Posterior vena cava (tissue), 2 donors: ENCODE measurements around the gene DAO. TPM values are rescaled to one million over a fixed set of nuclear protein-coding genes. Genes with fewer than 3 reads are reported as not detected.
"Not testable (repeated sequence)": the region's sequence is repeated elsewhere in the genome, so short reads cannot be mapped to it uniquely, and the experiment has no call there.

ENCODE experiments used
- DNase-seq: peaks from one replicate; pipeline ENCODE4 v3.0.0-alpha.2; 2020; ENCODE audit warnings: low spot score
- intact Hi-C, 2 donors: fragments of 100-400 bp; cut with DNase I; formaldehyde crosslinking; loops; one replicate each; pipeline versions ENCODE4 v1.14.1 to v1.14.2; 2022 to 2023
- total RNA-seq, 2 donors: library from RNA; stranded (reverse); fragmentation: NEBNext Ultra II Directional; extraction: Animal tissue kit (Norgen Biotek cat#: 25700); gene quantifications; one replicate each; pipeline ENCODE4 v1.2.1, GENCODE V29; 2021
- donor health status: DM: yes; HTN: yes; CAD: no.
- donor health status: DM: yes; HTN: yes; CAD: no.

The DAO gene
- total RNA-seq, 2 donors from 2014 or later: 0.28 TPM; not detected in 1

DNA sequence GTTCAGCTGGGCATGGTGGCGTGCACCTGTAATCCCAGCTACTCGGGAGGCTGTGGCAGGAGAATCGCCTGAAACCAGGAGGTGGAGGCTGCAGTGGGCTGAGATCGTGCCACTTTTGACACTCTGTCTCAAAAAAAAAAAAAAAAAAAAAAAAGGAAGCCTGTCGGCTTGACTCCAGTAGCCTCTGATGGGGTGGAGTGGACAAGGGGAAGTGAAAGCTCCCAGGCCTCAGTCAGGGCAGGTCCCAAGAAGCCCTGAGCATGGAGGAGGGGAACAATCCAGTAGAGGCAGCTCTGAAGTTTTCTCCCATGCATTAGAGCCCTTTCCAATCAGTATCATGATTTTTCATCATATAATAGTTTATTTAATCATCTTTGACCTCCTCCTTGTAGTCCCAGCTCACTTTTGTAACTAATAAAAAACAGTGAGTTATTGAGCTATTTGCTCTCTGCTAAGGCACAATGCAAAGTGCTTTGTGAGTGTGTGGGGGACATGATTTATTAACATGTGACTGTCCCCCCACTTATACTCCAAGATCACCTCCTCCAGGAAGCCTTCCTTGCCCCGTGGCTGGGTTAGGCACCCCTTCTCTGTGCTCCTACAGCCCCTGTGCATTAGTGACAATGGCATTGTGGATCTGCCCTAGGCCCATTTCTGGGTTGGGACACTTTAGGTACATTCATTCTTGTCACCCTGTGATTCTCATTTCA, 17.9 kb upstream of the DAO start:
- intact Hi-C loops: loop anchor here in 1 of 2 donors (10.0 kb wide), 1 partner anchor 507 kb away; no protein-coding TSS in a partner anchor

DNA sequence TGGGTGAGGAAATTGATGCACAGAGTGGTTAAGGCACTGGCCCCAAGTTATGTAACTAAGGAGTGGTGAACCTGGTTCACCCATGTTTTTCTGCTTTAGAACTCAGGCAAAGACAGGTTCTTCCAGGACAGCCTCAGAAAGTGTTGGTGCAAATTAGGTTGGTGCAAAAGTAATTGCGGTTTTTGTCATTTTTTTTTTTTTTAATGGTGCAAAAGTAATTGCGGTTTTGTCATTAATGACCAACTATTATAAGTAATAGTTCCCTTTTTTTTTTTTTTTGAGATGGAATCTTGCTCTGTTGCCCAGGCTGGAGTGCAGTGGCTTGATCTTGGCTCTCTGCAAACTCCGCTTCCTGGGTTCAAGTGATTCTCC, 17.3 kb upstream of the DAO start:
- no peak for DNase-seq
- intact Hi-C loops: loop anchor here in 1 of 2 donors (10.0 kb wide), 1 partner anchor 508 kb away; no protein-coding TSS in a partner anchor

More for the DNA sequence above, 17.9 kb upstream of the DAO start:
- no peak for DNase-seq

DNA sequence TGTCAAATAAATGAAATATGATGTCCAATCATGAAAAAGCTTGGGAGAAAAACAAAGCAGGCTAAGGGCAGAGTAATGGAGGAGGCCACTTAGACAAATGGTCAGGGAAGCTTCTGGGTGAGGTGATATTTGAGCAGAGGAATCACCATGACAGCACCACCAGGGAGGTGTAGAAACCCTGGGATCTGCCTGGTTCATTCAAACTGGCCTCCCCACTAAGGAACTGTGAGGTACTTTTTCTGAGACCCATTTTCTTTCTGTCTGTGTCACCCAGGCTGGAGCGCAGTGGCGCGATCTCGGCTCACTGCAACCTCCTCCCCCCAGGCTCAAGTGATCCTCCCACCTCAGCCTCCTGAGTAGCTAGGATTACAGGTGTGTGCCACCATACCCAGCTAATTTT, 14.7 kb upstream of the DAO start:
- DNase-seq: no peak
- intact Hi-C loops: loop anchor here in 1 of 2 donors (10.0 kb wide), 1 partner anchor 510 kb away; no protein-coding TSS in a partner anchor

DNA sequence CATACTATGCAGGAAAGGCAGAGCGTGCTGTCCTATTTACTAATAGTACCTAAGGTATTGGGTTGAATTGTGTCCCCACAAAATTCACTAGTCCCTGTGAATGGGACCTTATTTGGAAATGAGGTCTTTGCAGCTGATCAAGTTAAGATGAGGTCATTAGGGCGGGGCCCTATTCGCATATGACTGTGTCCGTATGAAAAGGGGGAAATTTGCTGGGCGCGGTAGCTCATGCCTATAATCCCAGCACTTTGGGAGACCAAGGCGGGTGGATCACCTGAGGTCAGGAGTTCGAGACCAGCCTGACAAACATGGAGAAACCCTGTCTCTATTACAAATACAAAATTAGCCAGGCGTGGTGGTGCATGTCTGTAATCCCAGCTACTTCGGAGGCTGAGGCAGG, 13.8 kb upstream of the DAO start:
- DNase-seq: not testable (repeated sequence)
- intact Hi-C loops: loop anchor here in 1 of 2 donors (10.0 kb wide), 1 partner anchor 511 kb away; no protein-coding TSS in a partner anchor

DNA sequence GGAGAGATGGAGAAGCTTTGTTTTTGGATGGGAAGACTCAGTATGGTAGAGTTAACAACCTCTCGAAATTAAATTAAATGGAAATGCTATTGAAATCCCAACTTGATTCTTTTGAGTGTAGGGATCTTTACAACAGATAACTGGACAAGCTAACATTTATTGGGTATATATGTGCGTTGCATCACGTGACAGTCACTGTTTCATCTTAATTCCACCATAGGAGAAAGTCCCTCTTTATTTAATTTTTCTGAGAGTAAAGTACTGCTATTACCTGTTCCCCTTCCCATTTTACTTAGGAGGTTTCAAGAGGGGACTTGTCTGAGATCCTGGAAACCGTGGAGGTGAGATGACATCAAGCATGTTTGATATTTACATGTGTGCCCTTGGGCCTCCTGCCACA, 11.1 kb upstream of the DAO start:
- intact Hi-C loops: loop anchor here in 1 of 2 donors (10.0 kb wide), 1 partner anchor 514 kb away; no protein-coding TSS in a partner anchor

DNA sequence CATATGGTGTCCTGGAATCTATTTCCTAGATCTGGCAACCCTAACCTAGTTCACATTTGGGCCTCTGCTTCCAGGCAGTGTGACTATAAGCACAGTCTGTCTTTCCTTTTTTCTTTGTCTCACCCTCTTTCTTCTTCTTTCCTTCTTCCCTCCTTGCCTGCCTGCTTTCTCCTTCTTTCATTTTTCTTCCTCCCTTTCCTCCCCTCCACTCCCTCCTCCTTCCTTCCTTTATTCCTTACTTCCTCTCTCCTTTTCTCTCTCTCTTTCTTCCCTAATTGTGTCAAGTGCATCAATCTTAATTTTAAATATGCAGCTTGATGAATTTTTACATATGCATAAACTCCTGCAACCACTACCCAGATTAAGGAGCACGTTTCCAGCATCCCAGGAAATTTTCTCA, 4.6 kb upstream of the DAO start:
- no peak for DNase-seq

More for the DNA sequence above, 11.1 kb upstream of the DAO start:
- no peak for DNase-seq

DNA sequence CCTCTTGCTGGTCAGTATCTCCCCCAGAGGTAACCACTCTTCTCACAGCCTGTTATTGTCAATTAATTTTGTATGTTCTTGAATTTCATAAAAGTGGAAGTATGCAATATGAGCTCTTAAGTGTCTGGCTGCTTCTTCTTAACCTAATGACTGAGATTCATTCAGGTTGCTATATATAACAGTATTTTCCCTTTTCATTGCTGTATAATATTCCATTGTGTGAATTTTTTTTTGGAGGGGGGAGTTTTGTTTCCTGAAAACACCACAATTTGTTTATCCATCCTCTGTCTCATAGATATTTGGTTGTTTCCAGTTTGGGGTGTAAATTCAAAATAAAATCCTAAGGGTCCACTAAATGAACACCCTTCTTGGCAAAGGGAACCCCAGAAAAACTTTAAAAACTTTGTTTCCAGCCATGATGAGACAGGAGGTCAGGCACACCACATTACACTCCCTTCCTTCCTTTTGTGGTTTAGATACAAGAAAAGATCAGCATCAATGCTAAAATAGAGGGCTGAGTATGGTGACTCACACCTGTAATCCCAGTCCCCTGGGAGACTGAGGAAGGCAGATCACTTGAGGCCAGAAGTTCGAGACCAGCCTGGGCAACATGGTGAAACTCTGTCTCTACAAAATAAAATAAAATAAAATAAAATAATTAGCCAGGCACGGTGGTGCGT, 4.1 kb upstream of the DAO start:
- intact Hi-C loops: no loop called here
- DNase-seq: no peak

More for the DNA sequence above, 4.6 kb upstream of the DAO start:
- intact Hi-C loops: no loop called here

DNA sequence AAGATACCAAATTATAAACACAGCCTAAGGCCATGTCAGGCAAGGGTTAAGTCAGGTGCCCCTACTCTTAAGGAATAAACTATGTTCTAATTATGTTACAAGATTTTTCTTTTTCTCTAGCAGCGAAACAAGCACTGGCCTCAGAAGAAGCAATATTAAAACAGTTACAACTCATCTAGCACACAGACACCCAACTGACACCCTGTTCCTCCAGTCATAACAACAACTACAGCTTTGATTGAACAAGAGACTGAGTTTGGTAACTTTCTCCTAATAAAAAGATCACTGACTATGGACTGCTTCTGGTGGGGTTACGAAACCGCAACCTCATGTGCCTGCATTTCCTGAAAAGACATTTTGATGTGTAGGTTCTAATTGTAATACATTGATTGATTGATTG, 3.3 kb upstream of the DAO start:
- intact Hi-C loops: no loop called here
- no peak for DNase-seq

DNA sequence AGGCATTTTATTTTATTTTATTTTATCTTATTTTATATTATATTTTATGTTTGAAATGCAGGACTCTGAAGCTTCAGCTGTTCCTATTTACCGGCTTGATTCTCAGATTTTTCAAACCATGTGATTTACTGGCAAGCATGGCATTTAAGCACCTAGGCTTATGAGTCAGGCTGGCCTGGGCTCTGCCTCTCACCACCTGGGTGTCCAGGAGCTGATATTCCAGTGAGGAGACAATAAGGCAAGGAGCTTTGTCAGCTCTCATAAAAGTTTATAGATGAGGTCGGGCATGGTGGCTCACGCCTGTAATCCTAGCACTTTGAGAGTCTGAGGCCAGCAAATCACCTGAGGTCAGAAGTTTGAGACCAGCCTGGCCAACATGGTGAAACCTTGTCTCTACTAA, 2.1 kb downstream of the DAO start:
- no peak for DNase-seq
- intact Hi-C loops: no loop called here

DNA sequence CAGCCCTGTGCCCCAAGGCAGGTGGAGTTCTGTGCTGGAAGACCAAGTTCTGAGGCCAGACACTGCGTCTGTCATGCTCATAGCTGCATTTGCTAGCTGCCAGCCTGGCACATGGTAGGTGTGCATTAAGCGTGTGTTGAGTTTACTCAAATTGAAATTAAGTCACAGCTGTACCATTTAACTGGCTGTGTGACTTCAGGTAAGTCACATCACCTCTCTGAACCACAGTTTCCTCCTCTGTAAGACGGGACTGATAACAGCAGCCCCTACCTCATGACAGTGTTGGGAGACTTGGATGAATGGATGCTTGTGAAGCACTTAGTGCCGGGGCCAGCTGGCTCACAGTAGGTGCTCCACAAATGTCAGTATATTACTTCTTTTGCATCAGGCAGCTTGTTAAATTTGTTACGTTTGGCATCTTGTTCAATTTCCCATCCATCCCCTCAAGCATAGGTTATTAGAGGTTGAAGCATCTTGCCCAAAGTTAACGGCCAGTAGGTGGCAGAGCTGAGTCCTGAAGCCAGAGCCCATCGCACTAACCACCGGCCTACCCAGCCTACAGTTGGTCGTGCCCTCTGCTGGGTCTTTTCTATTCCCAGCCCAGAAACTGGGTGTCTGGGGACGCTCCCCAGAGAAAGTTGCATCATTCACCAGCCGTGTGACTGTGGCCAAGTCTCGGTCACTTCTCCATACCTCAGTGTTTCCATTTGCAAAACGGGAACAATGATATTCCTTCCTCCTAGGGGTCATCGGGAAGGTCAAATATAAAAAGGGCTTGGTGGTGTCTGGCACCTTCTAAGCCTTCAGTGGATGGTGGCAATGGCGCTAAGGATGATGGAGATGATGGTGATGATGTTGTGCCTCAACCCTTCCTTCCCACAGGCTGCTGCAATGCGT, 4.5 kb downstream of the DAO start:
- intact Hi-C loops: loop anchor here in 1 of 2 donors (5.0 kb wide), 1 partner anchor 707 kb away; no protein-coding TSS in a partner anchor
- no peak for DNase-seq

DNA sequence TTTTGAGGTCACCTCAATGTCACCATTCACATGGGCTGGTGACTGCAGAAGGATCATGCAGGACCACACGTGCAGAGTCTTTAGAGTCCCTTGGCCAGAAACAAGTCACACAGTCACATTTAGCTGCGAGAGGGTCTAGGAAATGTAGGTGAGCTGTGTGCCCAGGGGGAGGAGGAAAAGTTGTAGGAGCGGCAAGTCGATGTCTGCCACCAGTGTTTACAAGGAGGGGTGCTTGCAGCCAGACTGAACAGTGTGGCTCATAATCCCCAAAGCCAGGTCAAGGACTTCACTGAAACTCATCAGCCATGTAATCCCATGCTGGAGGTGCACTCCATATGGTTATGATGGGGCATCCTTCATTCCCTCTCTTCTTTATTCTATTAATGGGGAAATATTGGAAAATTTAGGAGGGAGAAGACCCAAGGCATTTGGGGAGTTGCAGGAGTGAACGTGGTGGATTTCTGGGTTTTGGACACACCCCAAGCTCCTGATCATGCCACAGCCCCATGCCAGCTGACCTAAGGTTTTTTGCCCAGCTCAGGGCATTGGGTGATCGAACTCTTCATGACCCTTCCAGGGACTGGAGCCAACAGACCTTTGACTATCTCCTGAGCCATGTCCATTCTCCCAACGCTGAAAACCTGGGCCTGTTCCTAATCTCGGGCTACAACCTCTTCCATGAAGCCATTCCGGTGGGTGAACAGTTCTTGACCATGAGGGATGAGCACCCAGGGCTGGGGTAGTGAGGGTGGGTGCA, 7.2 kb downstream of the DAO start:
- DNase-seq: no peak
- intact Hi-C loops: loop anchor here in 1 of 2 donors (5.0 kb wide), 1 partner anchor 710 kb away; no protein-coding TSS in a partner anchor

DNA sequence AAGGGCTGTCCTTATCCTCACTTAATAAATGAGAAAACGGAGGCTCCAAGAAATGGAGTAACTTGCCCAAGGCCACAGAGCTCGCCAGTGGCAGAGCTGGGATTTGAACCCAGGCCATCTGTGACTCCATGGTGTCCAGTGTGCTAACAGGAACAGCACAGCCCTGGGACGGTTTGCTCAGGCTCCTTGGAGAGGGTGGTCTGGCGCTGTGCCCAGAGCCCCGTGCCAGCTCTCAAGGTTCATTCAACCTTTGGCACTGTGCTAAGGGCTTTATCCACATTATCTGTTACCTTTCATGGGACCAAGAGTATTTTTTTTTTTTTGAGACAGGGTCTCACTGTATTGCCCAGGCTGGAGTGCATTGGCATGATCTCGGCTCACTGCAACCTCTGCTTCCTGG, 8.1 kb downstream of the DAO start:
- intact Hi-C loops: loop anchor here in 1 of 2 donors (5.0 kb wide), 1 partner anchor 711 kb away; no protein-coding TSS in a partner anchor
- no peak for DNase-seq

DNA sequence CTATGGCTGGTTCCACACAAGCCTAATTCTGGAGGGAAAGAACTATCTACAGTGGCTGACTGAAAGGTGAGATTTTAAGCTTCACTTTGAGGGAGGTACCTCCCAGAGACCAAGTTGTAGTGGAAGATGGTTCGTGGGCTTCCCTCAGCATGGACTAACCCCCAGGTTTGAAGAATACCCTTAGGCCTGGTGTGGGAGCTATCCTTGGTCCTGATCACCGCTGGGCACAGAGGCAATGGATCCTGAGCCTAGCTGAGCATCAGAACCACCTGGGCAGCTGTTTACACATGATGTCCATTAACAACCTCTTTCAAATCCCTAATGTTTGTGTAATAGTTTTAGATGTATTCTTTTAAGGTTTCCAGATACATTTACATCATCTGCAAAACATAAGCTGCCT, 10.3 kb downstream of the DAO start:
- peak; percentile 42 for DNase-seq
- intact Hi-C loops: no loop called here

DNA sequence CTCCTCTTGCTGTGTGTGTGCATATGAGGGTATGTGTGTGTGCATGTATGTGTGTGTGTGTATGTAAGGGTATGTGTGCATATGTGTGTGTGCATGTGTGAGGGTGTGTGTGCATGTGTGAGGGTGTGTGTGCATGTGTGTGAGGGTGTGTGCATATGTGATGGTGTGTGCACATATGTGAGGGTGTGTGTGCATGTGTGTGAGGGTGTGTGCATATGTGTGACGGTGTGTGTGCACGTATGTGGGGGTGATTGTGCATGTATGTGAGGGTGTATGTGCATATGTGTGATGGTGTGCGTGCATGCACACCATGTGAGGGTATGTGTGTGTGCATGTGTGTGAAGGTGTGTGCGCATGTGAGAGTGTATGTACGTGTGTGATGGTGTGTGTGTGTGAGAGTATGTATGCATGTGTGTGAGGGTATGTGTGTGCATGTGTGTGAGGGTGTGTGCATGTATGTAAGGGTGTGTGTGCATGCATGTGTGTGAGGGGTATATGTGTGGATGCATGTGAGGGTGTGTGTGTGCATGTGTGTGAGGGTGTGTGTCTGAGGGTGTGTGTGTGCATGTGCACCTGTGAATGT, 15.4 kb downstream of the DAO start:
- DNase-seq: peak; percentile 32

DNA sequence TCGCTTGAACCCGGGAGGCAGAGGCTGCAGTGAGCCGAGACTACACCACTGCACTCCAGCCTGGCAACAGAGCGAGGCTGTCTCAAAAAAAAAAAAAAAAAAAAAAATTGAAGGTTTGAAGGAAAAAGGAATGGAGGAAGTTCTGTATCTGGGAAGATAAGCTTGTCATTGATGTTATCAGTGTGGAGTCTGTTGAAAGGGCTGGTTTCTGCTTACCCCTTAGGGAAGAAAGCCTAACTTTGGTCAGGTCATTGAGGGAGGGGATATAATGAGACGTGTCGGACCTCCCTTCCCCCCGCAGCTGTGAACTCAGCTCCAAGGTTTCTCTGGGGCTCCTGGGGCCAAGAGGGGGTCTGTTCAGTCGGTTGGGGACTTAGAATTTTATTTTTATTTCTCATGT, 16.4 kb downstream of the DAO start:
- intact Hi-C loops: no loop called here

More for the DNA sequence above, 15.4 kb downstream of the DAO start:
- intact Hi-C loops: loop anchor here in 1 of 2 donors (2.0 kb wide), 1 partner anchor 21 kb away; no protein-coding TSS in a partner anchor

DNA sequence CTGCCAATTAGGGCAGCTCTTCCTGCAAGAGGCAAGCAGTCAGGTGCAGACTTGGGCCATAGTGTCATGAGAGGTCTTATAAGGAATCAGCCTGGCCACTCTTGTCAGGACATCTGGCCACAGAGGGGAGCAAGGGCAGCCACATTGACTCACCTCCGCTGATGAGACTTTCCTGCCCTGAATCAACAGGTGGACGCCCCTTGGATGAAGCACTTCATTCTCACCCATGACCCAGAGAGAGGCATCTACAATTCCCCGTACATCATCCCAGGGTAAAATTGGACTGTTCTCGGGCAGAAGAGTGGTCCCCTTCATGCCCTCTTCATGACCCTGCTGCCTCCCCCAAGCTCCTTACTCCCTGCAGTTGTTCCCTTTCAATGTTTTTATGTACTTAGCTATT, 16.9 kb downstream of the DAO start:
- peak; percentile 17 for DNase-seq
- intact Hi-C loops: no loop called here

More for the DNA sequence above, 16.4 kb downstream of the DAO start:
- DNase-seq: peak; percentile 25

DNA sequence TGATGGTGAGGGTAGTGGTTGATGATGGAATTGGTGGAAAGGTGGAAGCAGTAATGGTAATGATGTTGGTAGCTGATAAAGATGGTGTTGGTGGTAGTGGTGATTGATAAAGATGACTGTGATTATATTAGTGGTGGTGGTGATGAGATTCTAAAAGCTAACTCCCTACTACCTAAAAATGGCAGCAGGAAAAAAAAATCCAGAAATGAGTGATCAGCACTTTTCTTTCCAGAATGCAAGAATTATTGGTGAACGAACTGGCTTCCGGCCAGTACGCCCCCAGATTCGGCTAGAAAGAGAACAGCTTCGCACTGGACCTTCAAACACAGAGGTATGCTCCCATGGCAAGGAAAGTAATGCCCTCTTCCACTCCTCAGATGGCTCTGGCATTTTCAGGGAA, 19.3 kb downstream of the DAO start:
- DNase-seq: peak; percentile 36
- intact Hi-C loops: no loop called here

DNA sequence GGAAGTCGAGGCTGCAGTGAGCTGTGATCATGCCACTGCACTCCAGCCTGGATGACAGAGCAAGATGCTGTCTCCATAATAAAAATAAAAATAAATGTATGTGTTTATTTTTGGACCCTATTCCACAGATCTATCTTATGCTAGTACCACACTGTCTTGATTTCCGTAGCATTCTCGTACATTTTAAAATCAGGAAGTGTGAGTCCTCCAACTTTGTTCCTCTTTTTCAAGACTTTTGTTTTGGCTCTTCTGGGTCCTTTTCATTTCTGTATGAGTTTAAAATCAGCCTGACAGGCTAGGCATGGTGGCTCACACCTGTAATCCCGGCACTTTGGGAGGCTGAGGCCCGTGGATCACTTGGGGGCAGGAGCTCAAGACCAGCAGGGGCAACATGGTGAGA, 25.8 kb downstream of the DAO start:
- intact Hi-C loops: no loop called here
- DNase-seq: peak; percentile 30
